Stimulated activated CD4-positive, alpha-beta T cell treated with anti-CD3 and anti-CD28 coated beads, Interleukin-1b, Interleukin-23, amount 100 ng/mL, for 4 hours (primary cell): Measurements from ENCODE around the gene TTC28.

Source experiments
- DNase-seq, 2 donors: peaks; one replicate each; pipeline ENCODE4 v3.0.0-alpha.2; 2020; ENCODE audit warnings: low read depth in 2 of 2

Gene TTC28

DNA sequence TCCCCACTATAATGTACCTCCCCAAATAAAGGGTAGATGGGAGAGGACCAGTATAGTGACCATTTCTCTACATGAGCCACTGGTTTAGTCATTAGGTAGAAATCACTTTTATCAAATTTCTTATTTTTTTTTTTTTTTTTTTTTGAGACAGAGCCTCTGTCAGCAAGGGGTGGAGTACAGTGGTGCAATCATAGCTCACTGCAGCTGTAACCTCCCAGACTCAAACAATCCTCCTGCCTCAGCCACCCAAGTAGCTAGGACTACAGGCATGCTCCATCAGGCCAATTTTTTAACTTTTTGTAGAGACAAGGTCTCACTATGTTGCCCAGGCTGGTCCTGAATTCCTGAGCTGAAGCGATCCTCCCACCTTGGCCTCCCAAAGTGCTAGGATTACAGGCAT, 322.4 kb downstream of the TTC28 start:
- DNase-seq: no peak

DNA sequence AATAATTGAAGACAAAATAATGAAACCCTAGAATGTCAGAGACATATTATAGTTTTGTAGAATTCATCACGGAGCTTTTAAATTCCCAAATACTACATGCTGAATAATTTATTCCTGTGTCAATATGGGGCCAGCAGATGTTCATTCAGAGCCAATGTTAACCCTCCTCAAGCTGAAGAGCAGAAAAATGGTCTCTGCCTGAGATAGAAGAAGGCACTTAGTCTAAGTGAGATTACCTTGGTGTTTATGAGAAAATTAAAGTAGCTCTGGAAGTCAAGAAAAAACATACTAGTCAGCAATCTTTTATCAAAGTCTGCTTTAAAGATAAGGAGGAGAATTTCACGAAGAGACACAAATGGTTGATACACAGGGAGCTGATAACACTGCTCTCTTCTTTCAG, 328.2 kb downstream of the TTC28 start:
- no peak for DNase-seq

DNA sequence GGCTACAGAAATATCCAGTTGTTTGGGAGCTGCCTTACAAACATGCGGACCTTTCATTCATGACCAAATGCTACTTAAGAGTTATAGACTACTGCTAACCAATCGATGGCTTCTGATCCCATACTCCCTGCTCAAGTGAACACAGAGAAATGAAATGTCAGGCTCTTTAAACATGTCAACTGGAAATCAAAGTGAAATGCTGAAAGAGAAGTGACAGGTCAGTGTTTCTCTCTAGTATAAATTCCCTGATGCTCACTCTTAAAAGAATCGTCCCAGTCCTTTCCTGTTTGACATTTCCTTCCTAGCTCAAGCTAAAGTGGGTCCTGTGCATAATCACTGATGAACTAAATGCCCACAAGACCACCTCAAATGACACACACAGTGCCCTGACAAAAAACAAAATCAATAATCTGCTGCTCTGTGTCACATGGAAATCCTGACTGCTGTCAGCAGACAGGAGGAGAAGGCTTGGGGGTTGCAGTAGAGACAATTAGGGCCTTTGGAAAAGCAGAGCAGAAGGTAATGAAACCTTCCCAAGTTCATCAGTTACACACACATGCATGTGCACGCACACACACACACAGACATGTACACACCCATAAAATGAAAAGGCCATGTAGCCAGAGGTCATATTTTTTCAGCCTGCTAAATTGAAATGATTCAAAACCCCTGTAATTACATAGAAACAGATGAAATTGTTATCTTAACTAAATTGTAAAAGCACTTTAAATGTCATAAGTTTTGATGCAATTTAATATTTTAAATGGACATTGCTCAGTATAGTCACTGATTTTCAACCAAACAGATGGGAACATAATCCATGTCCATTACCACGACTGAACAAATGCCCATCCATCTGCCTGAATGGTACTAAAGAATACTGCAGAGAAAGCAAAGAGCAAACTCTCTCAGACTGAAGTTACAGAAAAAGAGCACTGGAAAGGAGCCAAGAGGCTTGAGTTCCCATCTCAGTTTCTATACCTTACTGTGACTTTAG, 330.7 kb downstream of the TTC28 start:
- no peak for DNase-seq

DNA sequence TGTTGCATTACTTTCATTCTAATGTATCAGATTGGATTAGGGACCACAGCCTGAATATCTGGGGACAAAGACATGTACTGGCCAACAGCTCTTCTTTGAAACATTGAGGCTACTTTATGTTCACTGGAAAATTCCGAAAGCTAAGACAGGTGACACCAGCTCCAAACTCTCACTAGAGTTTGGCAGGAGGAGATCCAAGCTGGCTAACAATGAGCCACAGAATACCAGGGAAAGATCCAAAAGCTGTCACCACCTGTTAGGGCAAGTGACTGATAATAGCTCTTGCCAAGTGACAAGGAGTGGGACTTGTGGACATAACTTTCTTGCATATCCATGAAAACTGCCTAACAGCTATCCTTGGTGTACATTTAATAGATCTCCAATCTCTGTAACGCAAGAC, 333.3 kb downstream of the TTC28 start:
- DNase-seq: no peak

DNA sequence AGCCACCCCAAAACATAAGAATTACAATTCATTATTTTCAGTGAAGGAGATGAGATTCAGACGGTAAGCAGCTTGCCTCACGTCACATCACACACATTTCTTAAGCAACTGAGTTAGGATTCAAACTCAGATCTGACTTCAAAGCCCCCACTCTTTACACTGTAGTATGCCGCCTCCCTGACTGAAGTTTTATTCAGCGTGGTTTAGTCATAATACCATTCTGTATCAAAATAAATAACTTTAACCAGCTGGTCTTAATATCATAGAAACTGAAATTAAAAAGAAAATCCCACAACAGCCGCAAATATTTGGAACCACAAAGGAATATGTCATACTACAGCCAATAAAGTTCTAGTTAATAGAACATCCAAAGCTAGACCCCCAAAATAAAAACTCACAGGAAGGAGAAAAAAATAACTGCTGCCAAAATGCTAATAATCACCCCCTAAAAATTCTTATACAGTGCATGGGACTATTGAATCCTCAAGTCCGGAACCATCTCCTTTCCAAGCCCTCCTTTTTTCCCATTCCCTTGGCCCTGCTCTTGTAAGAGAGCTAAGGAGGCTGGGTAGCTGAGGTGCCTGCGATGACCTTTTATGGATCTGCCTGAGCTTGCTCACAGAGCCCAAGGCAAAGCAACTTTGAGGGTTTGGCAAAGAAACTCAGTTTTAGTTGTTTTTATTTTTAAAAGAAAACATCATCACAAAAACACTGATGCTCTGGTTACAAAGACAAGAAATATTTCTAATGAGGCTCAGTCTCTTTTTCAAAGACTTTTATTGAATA, 334.5 kb downstream of the TTC28 start:
- no peak for DNase-seq

DNA sequence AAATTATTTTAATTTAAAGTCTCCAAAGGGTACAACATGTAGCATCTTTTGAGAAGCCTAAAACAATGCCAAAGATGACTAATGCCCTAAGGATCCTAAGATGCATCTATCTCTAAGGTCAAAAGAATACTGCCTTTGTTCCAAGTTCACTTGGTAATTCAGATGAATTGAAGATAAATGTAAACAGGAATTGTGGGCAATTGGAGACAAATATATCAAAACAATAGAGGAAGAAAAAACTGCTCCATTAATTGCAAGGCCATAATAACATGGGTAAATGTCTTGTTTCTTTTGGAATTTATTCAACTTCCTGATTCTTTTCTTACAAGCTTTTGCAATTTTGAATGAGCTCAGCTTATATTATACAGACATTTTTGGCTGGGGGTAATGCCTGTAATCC, 338.6 kb downstream of the TTC28 start:
- DNase-seq: no peak

DNA sequence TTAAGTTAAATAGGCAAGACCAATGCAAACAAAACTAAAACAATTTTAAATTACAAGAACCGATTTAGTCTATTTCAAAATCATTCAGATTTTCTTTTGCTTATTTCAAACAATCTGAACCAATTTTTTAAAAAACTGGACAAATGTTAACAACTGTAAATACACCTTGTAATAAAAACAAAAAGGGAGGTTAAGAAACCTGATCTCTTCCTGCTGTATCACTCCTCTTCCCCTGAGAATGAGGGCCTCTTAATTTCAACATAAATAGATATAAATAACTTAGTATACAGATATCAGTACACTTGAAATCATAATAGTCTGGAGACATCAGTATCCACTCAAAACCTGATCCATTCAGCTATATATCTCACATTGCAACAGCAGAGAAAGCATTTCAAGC, 346.6 kb downstream of the TTC28 start:
- no peak for DNase-seq

DNA sequence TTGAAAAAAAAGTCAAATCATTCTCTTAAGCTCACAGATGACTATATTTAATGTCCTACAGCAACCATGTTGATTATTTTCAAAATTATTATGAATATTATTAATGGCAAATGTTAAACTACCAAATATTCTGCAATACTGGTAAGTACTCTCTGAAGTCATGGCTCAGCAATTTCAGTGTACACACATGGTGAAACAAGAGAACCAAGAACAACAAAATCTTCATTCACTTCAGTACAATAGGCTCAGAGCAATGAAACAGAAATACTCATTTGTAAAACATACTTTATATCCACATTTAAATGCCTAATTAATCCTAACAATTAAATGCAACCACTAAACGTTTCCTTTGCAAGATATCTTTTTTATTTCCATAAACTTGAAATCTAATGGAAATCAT, 347.2 kb downstream of the TTC28 start:
- no peak for DNase-seq

DNA sequence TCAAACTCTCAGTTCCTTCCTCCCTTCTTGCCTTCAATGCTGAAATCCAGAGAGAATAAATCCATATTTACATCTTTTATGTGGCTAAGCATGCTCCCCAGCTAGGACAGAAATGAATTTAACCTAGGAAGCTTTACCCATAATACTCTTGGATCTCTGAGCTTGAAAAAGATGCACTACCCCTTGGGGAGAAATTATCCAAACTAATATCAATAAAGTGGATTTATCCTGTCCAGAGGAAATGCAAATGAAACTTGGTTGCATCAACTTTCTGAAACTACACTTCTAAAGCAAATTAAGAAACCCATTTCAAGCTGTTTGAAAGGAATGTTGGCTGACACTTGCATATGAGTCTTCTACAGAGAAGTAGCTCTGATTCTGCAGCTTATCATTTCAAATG, 347.9 kb downstream of the TTC28 start:
- DNase-seq: no peak

DNA sequence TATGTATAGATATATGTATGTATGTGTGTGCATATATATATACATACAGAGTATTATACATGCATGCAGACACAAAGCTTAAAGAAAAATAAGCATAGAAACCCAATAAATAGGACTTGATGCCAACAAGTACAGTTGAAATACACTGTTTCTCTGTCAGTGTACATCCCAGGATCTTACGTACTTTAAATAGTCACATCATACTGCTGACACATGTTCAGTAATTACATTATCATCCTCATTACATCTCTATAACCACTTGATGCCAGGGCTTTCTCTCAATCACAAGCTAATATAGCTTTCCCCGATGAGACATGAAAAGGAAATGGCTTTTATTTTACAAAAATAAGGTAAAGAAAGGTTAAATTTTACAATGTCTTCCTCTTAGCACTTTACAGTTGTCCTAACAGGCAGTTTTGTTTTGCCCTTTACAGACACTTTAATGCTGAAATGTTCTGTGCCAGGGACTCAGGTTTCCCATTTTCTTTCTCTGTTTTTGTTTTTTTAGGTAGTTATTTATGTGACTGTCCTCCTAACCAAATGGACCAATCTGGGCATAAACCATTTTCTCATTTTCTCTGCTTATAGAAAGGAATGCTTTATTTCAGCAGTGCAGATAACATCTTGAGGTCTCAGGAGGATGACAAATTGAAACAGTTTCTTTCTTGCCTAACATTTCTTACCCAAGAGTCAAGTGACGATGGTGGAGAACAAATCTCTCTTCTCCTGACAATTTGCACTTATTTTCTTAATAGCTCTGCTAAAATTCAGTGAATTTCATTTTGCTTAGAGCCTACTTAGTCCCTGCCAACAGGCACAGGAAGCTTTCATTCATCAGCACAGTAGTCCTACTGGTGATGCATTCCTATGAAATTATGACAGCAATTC, 350.2 kb downstream of the TTC28 start:
- no peak for DNase-seq

DNA sequence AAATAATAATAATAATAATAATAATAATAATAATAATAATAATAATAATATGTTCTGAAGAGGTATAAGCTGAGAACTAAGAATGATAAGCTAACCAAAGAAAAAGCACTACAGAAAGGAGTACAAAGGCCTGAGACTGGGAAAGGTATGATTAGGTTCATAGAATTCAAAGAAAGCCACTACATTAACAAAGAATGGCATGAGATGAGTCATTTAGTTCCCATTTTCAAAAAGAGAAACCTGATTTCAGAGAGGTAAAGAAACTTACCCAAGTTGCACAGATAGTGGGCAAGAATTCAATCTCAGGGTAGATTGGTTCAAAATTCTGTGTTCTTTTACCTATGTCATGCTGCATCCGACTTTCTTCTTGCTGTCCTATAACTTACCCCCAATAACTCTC, 350.9 kb downstream of the TTC28 start:
- no peak for DNase-seq

DNA sequence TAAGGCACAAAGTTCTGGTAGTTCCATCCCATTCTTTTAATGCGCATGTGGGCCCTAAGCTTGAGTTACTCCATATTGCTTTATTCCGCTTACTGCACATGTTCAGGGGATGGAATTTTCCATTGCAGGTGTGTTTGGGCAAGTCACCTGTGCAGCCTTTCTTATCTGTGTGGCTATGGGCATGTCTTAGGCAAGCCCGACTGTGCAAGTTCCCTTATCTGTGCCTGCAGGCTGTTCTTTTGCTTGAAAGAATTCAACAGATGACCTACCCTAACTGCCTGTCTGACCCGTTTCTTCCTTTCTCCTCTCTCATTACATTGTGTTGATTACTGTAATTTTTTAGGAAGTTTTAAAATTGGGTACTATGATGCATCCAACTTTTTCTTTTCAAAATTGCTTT, 363.6 kb downstream of the TTC28 start:
- DNase-seq: no peak

DNA sequence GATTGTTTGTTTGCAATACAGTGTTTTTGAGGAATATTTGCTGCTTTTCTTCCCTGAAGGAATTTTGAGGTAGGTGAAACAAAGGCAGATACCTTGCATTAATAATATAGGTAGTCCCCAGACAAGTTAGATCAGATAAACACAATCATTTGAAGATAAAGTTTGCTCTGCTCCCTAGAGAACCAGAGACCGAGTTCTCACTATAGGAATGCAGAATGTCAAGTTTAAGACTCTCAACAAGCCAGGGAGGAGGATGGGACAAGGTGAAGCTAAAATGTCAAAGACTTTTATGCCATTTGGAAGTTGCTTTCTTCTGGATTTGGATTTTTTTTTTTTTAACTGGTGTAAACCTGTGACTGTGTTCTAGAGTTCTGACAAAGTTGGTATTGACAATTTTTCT, 364.7 kb downstream of the TTC28 start:
- DNase-seq: no peak

DNA sequence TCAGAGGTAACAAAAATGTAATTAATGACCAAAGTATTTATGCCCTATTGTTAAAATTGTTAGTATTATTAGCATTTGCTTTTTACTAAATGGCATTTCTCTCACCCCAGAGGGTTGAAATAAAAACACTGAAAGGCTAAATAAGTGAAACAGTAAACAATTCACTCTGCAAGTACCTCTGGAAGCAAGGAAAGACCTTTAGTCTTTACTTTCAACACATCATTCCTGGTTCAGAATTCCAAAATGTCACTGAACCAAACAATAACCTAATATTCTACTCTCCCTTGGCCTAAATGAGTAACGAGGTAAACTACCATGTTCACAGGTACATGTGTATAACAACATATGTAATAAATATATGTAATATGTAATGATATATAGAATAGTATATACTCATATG, 369.3 kb downstream of the TTC28 start:
- DNase-seq: no peak

DNA sequence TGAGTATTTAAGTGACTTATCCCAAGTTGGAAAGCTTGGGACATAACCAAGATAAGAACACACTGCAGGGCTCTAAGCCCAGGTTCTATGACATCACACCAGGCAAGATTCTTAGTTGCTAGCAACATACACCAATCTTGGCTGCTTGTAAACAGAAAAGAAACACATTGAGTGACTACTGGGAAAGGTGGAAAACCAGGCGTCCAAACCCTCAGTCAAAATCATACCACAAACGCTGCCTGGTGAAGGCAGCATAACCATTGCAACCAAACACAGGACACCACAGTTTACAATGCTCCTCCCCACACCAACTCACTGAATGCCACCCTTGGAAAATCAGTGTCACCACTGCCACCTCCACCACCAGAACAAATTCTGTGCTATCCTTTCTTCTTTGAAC, 379.9 kb downstream of the TTC28 start:
- DNase-seq: no peak

DNA sequence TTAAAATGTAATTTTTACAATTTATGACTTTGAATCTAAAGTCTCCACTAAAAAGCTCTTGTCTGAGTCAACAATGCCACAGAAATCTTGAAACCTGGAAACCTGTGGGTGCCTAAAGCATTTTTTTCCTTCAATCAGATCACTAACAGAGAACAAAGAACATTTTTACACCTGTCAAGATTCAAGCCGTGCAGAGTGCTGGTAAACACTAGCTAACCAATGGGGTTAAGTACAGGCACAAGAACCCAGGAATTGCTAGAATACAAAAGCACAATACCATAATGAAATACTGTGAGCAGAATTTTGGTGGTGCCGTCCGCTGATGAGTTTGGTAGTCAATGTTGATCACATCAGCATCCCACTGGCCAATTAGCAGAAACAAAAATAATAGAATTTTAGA, 380.3 kb downstream of the TTC28 start:
- DNase-seq: no peak

DNA sequence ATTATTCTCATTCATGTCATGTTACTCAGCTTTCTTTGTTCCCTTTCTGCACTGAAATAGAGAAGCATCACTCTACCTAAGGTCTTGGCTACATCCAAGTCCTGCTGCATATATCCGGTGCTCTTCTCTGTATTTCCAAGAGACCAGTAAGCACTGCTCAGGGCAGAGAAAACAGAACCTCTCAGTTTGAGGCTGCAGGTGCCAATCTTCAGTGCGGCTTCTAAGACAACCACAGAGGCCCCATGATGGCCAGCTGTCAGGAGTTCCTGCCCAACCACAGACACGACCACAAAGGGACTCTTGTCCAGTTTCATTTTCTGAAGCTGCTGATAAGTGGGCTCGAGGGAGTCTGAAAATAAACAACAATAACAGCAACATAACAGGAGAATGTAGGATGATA, 382.1 kb downstream of the TTC28 start:
- DNase-seq: no peak

DNA sequence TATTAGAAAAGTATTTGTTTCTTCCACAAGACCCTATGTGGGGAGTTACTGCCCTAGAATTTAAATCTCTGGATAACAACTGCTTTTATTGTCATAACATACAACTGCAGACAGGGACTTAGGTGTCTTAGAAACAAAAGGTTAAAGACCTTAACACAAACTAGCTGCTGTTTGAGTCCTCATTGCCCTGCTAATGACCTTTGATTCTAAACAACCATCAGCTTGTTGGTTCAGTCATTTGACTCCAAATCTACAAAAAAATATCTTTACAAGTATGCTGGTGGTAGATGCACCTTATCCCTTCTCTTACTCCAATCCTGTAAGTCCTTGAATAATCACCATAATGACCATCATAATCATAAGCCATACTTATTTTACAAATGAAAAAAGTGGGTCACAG, 383.2 kb downstream of the TTC28 start:
- DNase-seq: no peak

DNA sequence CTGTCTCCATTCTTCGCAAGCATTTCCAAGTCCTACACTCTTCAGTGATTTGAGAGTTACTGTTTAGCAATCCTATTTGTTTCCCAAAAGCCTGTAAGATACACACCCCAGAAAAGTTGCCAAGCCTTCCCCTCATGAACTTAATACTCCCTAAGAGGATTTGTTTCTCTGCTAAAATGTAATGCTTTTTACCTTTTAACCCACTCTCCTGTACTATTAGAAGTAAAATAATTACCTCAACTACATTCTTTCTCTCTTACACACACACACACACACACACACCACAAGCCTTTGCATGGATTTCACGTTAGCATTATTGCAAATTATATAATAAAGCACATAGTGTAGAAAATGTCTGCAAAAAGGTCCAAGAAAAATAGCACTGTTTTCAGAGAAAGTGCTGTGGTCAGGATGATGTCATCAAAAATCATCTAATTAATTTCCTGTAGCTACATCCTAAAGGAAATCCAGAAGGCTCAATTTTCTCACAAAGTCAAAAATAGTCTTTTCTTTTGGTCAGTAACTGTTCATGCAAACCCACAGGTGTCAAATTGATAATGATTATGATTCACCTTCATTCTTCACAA, 396.5 kb downstream of the TTC28 start:
- DNase-seq: no peak

DNA sequence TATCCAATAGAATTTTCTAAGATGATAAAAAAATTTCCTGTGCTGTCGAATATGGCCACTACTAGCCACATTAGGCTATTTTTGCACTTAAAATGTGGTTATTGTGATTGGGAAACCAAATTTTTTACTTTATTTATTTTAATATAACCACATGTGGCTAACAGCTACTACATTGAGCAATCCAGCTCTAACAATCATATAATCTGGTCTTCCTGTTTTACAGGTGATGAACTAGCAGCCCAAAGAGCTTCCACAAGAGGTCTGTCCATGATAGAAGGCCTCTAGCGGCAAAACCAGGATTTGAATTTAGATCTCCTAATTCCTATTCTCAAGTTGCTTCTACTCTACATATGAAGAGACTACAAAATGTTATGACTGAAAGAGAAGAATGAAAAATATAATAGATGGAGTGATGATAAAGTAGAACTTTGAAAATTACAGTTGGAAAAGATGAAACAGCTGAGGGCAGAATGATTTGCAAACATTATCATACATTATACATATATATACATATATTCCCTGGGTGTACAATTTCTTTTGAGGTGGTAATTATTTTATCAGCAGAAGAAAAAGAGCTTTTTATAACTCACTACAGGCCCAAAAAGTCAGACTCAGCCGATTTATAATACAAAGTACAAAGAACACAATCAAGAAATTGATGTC, 397.1 kb downstream of the TTC28 start:
- no peak for DNase-seq

DNA sequence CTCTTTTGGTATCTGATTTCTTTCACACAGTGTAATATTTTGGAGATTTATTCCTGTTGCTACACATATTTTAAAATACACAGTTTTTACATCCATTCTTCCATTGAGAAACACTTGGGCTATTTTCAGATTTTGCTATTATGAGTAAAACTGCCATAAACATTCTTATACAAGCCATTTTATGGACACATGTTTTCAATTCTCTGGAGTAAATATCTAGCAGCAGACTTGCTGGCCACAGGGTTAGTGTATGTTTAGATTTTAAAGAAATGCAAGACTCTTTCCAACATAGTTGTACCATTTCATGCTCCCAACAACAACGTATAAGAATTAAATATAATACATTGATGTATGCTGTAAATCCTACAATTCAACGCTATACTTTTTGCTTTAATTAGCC, 399.8 kb downstream of the TTC28 start:
- DNase-seq: no peak
